CD4-positive, alpha-beta T cell treated with Interleukin-17A for 4 hours (primary cell): ENCODE results near the gene NHLRC2.

ENCODE experiments used
- DNase-seq: peaks from one replicate; pipeline ENCODE4 v3.0.0-alpha.2; 2020; ENCODE audit warnings: mixed read lengths

The NHLRC2 gene

DNA sequence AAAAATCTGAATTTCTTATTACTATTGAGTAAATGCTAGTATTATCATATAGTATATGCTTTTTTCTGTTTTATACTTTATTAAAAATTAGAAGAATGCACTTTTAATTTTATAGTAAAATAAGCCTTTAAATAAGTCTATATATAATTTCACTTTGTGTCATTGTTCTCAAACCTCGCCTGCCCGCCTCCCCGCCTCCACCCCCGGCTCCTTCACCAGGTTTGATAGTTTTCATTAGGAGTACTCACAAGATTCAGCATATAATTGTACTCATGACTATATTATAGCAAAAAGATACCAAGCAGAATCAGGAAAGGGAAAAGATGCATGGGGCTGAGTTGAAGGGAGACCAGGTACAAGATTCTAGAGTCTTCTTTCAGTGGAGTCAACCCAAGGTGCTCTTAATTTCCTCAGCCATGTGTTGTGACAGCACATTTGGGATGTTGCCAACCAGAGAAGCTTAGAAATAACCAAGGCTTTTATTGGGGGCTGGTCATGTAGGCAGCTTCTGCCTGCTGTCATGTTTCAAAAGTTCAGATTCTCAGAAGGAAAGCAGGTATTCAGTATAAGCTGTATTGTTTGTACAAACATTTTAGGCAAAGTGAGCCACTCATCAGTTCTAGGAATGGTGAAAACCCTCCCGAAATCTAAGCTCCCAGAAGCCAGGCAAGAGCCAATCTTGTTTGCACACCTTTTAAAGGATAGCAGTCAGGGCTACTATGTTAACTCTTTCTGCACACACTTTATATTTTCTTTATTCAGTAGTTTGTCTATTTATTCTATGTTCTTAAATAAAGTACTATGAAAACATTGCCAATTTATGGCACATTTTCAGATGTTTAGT is 12.3 kb downstream of the NHLRC2 start:
- DNase-seq, result no peak

GRCh38 chr10:113867904-113868303 is 13.4 kb downstream of the NHLRC2 start:
- DNase-seq, result no peak

GRCh38 chr10:113869789-113870188 is 15.3 kb downstream of the NHLRC2 start:
- no peak for DNase-seq

DNA sequence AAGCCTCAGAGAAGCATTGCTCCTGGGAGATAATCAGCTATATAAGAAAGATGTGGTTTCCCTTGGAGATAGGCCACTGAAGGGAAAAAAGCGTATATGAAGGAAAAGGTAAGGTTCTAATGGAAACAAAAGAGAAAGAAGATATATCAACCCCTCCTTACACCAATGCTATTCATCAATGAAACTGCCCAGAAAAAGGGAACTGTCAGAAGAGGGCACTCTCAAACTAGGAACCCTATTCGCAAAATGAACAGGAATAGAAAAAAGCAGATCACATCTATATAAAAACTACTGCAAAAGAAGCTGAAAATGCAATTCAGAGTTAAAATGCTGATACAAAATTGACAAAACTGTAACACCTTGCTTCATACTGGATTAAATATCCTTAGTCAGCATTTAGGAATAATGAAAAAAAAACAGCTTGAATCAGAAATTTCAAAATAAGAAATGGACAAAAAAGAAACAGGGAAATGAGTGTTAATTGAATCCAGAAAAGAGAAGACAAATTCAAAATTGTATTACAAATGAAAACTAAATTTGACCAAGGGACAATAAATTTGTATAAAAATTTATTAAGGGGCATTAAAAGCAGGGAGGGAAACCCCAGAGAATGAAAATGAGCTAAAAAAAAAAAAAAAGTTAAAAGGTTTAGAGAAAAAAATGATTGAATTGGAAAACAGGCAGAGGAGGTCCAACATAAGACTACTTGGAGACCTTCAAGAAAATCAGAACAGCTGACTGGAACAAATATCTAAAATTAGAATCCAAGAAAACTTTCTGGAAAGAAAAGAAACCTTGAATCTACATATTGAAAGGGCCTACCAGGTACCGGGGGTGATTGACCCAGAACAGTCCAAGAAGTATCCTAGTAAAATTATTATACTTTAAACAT is 17.9 kb downstream of the NHLRC2 start:
- no peak for DNase-seq

- DNase-seq, result no peak
Observed at GRCh38 chr10:113875212-113875611, 20.8 kb downstream of the NHLRC2 start.

DNA sequence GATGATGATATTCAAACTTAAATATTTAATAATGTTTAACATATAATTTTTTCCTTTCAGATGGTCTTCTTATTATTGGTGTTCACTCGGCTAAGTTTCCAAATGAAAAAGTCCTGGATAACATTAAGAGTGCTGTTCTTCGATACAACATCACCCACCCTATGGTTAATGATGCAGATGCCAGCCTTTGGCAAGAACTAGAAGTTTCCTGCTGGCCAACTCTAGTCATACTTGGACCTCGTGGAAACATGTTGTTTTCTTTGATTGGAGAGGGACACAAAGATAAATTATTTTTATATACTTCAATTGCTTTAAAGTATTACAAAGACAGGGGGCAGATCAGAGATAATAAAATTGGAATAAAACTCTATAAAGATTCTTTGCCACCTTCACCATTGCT is 22.0 kb downstream of the NHLRC2 start:
- DNase-seq, result no peak

DNA sequence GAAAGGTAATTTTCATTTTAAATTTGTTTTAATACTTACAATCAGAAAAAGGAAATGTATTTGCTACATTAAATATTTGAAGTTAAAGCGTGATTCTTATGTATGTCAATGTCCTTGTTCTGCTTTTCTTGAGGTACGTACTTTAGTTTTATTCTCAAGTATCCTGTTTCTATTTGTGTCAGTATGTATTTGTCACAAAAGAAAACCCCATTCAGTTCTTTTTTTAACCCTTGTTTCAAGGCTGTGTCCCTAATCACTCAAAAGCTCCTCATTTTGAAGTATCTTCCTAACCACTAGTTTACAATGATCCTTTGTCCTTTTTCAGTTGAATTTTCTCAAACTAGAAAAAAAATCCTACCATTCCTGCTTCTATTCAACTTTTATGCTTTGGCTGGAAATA is 25.2 kb downstream of the NHLRC2 start:
- no peak for DNase-seq

DNA sequence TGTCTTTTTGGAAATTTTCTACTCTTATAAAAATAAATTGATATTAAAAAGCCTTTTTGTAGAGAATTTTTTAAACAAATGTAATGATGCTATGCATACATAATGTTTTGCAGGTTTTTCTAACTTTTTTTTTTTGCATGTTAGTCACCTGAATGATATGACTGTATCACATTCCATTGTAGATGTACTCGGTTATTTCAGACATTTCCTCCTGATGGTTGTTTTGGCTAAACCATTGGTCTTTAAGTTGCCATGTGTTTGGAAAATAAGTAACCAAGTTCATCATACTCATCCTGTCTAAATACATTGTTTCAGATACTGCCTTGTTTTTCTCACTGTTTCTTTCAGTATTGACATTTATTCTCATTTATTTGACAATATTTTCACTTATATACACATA is 25.8 kb downstream of the NHLRC2 start:
- no peak for DNase-seq

DNA sequence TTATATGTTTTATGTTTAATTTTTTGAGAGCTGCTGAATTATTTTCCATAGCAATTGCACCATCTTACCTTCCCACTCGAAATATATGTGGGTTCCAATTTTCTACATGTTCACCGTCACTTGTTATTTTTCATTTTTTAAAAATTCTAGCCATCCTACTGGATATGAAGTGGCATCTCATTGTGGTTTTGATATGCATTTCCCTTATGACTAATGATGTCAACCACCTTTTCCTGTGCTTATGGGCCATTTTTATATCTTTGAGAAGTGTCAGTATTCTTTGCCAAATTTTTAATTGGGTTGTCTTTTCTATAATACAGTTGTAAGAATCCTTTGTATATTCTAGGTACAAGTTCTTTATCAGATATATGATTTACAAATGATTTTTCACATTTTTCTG is 27.8 kb downstream of the NHLRC2 start:
- DNase-seq, result no peak

DNA sequence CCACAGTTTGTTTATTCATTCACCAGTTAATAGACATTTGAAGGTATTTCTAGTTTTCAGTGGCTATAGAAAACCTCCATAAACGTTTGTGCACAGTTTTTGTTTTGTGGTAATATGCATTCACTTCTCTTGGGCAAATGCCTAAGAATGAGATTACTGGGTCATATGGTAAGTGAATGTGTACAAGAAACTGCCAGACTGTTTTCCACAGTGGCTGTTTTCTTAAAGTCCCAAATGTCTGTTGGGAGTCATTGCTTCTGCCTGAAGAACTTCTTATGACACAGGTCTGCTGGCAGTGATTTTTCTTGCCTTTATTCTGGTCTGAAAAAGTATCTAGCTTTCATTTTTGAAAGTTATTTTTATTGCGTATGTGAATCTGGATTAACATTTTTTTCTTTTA is 35.5 kb downstream of the NHLRC2 start:
- DNase-seq, result no peak

- DNase-seq, result no peak
Observed at GRCh38 chr10:113890769-113891168, 36.3 kb downstream of the NHLRC2 start.

DNA sequence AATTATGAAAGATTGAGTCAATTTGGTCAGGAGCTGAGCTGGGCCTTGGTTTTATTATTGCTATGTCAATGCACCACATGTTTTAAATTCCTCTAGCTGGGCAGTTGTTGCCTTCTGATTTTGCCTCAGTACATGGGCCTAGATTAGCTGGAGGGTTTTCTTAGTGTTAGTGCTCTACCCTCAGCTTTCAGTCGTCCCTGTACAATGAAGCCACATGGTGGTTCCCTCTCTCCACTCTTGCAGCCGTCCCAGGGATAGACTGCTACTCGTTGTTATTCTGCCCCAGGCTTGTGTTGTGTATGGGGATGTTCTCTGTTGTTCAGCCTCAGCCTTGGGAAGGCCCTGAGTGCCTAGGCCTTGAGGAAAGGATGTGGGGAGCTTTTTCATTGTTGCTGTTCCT is 37.0 kb downstream of the NHLRC2 start:
- no peak for DNase-seq

DNA sequence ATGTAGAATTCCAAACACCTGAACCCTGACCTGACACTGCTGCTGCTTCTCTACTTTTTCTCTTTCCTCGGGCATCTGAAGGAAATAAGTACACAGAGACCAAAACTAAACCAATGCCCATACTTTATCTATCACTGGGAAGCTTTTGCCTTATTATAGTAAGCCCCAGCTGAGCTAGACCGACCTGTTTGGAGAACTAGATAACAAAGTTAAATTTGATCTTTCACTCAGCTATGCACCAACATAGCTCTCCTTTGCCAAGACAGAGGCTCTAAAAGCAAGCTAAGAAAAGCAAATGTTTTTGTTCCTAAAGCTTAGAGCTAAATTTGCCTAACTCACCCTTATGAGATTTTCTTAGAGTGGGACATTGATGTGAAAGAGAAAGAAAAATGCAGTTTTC is 39.1 kb downstream of the NHLRC2 start:
- DNase-seq, result no peak

GRCh38 chr10:113894581-113894980 is 40.1 kb downstream of the NHLRC2 start:
- no peak for DNase-seq

DNA sequence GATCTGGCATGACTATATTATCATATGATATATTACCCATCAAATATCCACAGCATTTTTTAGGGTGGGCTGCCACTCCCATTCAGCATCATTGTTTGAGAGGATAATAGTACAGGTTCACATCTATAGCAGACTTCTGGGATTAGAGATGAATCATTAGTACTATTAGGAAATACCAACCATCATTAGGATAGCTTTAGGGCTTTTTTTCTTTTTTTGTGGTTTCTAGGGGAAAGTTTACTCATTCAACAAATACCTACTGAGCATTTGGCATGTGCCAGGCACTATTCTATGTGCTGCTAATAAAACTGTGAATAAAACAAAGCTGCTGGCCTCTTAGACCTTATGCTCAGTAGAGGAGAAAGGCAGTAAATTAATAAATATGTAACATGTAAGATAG is 40.6 kb downstream of the NHLRC2 start:
- DNase-seq, result no peak

GRCh38 chr10:113897693-113898618 is 43.5 kb downstream of the NHLRC2 start:
- no peak for DNase-seq

DNA sequence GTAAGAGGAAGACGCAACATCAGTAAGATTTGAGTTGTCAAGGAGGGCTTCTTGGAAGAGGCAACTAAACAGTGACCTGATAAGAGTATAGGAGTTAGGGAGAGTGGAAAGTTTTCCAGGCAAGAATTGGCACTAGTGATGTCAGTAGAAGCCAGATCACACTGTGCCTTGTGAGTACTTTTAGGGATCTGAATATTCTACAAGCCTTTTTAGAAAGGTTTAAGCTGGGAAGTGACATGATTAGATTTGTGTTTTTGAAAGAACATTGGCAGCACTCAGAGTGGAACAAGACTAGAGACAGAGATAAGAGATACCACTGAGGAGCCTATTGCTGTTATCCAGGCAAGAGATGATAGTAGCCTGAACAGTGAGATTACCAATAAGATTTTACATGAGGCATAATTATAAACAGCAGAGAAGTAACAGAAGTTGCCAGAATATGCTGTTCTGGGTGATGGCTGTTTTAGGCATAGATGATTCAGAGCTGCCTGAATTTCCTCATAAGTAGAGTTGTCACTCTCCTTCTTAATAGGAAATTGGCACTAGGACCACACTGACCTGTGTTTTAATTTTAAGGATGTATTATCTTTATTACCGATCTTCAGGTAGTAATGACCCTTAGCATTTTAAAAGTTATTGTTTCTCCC is 45.6 kb downstream of the NHLRC2 start:
- DNase-seq, result no peak

- DNase-seq, result no peak
Observed at GRCh38 chr10:113905756-113906155, 51.3 kb downstream of the NHLRC2 start.

- DNase-seq, result no peak
Observed at GRCh38 chr10:113907166-113907565, 52.7 kb downstream of the NHLRC2 start.

DNA sequence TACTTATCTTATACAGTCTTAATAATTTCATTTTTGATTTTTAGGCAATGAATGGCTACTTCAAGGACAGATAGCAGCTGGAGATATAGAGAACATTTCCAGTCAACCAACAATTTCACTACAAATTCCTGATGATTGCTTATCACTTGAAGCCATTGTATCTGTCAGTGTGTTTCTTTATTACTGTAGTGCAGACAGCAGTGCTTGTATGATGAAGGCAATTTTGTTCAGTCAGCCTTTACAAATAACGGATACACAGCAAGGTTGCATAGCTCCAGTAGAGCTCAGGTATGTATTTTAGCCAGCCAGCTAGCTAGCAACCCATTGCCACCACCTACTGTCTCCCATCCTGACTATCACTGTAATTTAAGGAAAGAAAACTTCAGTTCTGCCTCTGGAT is 53.8 kb downstream of the NHLRC2 start:
- DNase-seq, result no peak

DNA sequence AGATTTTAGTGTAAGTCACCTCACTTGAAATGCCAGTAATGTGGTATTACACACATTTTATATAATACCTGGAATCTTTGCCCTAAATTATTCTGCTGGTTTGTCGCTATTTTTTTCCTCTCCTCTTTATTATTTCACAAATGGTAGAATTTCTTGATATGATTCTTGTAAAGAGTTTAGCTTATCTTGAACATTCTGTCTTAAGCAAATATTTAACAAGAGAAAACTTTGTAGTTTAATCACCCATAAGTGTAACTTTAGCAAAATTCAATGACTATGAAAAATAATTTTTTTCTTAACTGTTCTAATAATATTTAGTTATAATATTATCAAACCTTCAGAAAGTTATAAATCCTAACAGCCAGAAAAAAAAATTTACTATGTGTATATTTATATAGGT is 56.7 kb downstream of the NHLRC2 start:
- no peak for DNase-seq

DNA sequence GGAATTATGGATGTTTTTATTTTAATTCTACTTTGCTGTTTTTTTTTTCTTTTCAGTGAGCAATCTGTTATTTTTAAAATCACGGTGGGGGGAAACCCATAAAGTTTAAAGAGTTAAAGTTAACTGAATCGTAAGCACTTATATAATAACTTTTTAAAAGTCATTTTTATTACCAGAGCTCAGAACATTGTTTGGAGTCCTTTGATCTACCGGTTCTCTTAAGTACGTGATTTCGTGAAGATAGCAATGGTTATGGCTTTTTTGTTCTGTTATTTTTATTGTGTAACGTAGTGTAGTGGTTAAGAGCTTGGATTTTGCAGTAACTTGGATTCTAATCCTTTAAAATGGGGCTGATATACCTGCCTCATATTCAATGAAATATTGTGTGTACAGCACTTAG is 57.4 kb downstream of the NHLRC2 start:
- no peak for DNase-seq
